ENCODE measurements around the gene NOVA2. TPM values are rescaled to one million over a fixed set of nuclear protein-coding genes. Genes with fewer than 3 reads are reported as not detected.
A peak's percentile ranks its signal among the peaks of the same experiment; 100 is the strongest.

The NOVA2 gene
- total RNA-seq, 1 donor from 2014 or later = 0.52 TPM

- H3K9ac ChIP-seq (ENCODE audit: low read depth in 1 of 3, low read length in 3 of 3) = no peak overlapping the region
- H3K9me3 ChIP-seq (ENCODE audit: control insufficient read depth in 3 of 3, low read length in 3 of 3) = no peaks in the 10 kb centered on the region
- H3K27ac ChIP-seq (ENCODE audit: low read depth, low read length) = no peak overlapping the region
- peaks cover 0 to 7% (median 2%) of the 10 kb centered on the region in 3 donors for H3K36me3 ChIP-seq (ENCODE audit: control insufficient read depth in 3 of 3, insufficient read depth in 3 of 3, low read length in 3 of 3)
- H3K4me3 ChIP-seq (ENCODE audit: low read length in 3 of 3) = no peak overlapping the region
- H3K4me1 ChIP-seq (ENCODE audit: control insufficient read depth in 3 of 3, insufficient read depth in 3 of 3, low read length in 3 of 3) = peaks cover 0 to 6% (median 4%) of the 10 kb centered on the region in 3 donors
- peaks cover 18 to 26% (median 19%) of the 10 kb centered on the region in 3 donors for H3K27me3 ChIP-seq (ENCODE audit: control insufficient read depth in 3 of 3, insufficient read depth in 3 of 3, low read length in 3 of 3)
Observed at GRCh38 chr19:46002678-46003275, 29.1 kb upstream of the NOVA2 start.

GRCh38 chr19:46000491-46001246 is 27.0 kb upstream of the NOVA2 start:
- no peak overlapping the region for H3K4me3 ChIP-seq (ENCODE audit: low read length in 3 of 3)
- no peak overlapping the region for H3K9ac ChIP-seq (ENCODE audit: low read depth in 1 of 3, low read length in 3 of 3)

GRCh38 chr19:45999653-46000121 is 26.0 kb upstream of the NOVA2 start:
- Histone ChIP-seq H3K4me3 (ENCODE audit: low read length in 3 of 3) (no peak overlapping the region), H3K9ac (ENCODE audit: low read depth in 1 of 3, low read length in 3 of 3) (no peak overlapping the region), H3K4me1 (ENCODE audit: control insufficient read depth in 3 of 3, insufficient read depth in 3 of 3, low read length in 3 of 3) (peaks cover 12 to 13% (median 13%) of the 10 kb centered on the region in 3 donors)

More at GRCh38 chr19:46000491-46001246, 27.0 kb upstream of the NOVA2 start:
- peaks cover 18 to 26% (median 19%) of the 10 kb centered on the region in 3 donors for H3K27me3 ChIP-seq (ENCODE audit: control insufficient read depth in 3 of 3, insufficient read depth in 3 of 3, low read length in 3 of 3)
- H3K9me3 ChIP-seq (ENCODE audit: control insufficient read depth in 3 of 3, low read length in 3 of 3) = no peaks in the 10 kb centered on the region
- peaks cover 6 to 11% (median 10%) of the 10 kb centered on the region in 3 donors for H3K4me1 ChIP-seq (ENCODE audit: control insufficient read depth in 3 of 3, insufficient read depth in 3 of 3, low read length in 3 of 3)
- peaks cover 7 to 15% (median 9%) of the 10 kb centered on the region in 3 donors for H3K36me3 ChIP-seq (ENCODE audit: control insufficient read depth in 3 of 3, insufficient read depth in 3 of 3, low read length in 3 of 3)
- no peak overlapping the region for H3K27ac ChIP-seq (ENCODE audit: low read depth, low read length)

GRCh38 chr19:45998834-45999233 is 25.2 kb upstream of the NOVA2 start:
- H3K9me3 ChIP-seq (ENCODE audit: control insufficient read depth in 3 of 3, low read length in 3 of 3) = no peaks in the 10 kb centered on the region
- H3K27me3 ChIP-seq (ENCODE audit: control insufficient read depth in 3 of 3, insufficient read depth in 3 of 3, low read length in 3 of 3) = peaks cover 18 to 26% (median 19%) of the 10 kb centered on the region in 3 donors
- H3K9ac ChIP-seq (ENCODE audit: low read depth in 1 of 3, low read length in 3 of 3) = no peak overlapping the region
- H3K27ac ChIP-seq (ENCODE audit: low read depth, low read length) = no peak overlapping the region
- H3K4me1 ChIP-seq (ENCODE audit: control insufficient read depth in 3 of 3, insufficient read depth in 3 of 3, low read length in 3 of 3) = peaks cover 13% of the 10 kb centered on the region in 3 donors
- no peak overlapping the region for H3K4me3 ChIP-seq (ENCODE audit: low read length in 3 of 3)
- peaks cover 7 to 15% (median 9%) of the 10 kb centered on the region in 3 donors for H3K36me3 ChIP-seq (ENCODE audit: control insufficient read depth in 3 of 3, insufficient read depth in 3 of 3, low read length in 3 of 3)

More at GRCh38 chr19:45999653-46000121, 26.0 kb upstream of the NOVA2 start:
- H3K27me3 ChIP-seq (ENCODE audit: control insufficient read depth in 3 of 3, insufficient read depth in 3 of 3, low read length in 3 of 3) = peaks cover 18 to 26% (median 19%) of the 10 kb centered on the region in 3 donors
- H3K27ac ChIP-seq (ENCODE audit: low read depth, low read length) = no peak overlapping the region
- peaks cover 7 to 15% (median 9%) of the 10 kb centered on the region in 3 donors for H3K36me3 ChIP-seq (ENCODE audit: control insufficient read depth in 3 of 3, insufficient read depth in 3 of 3, low read length in 3 of 3)
- no peaks in the 10 kb centered on the region for H3K9me3 ChIP-seq (ENCODE audit: control insufficient read depth in 3 of 3, low read length in 3 of 3)

GRCh38 chr19:45996933-45997332 is 23.3 kb upstream of the NOVA2 start:
- Histone ChIP-seq H3K9ac (ENCODE audit: low read depth in 1 of 3, low read length in 3 of 3) (no peak overlapping the region), H3K4me3 (ENCODE audit: low read length in 3 of 3) (no peak overlapping the region), H3K36me3 (ENCODE audit: control insufficient read depth in 3 of 3, insufficient read depth in 3 of 3, low read length in 3 of 3) (peaks cover 7% of the 10 kb centered on the region in 3 donors), H3K27me3 (ENCODE audit: control insufficient read depth in 3 of 3, insufficient read depth in 3 of 3, low read length in 3 of 3) (peaks cover 18 to 26% (median 19%) of the 10 kb centered on the region in 3 donors), H3K4me1 (ENCODE audit: control insufficient read depth in 3 of 3, insufficient read depth in 3 of 3, low read length in 3 of 3) (peaks cover 13% of the 10 kb centered on the region in 3 donors), H3K9me3 (ENCODE audit: control insufficient read depth in 3 of 3, low read length in 3 of 3) (no peaks in the 10 kb centered on the region), H3K27ac (ENCODE audit: low read depth, low read length) (no peak overlapping the region)

GRCh38 chr19:45995715-45996385 is 22.2 kb upstream of the NOVA2 start:
- H3K27ac ChIP-seq (ENCODE audit: low read depth, low read length) = peak overlapping the region; percentile 68
- peaks cover 13% of the 10 kb centered on the region in 3 donors for H3K4me1 ChIP-seq (ENCODE audit: control insufficient read depth in 3 of 3, insufficient read depth in 3 of 3, low read length in 3 of 3)
- peak overlapping the region; percentile 90 to 96 (median 94) for H3K9ac ChIP-seq (ENCODE audit: low read depth in 1 of 3, low read length in 3 of 3)
- H3K4me3 ChIP-seq (ENCODE audit: low read length in 3 of 3) = peak overlapping the region; percentile 88 to 91 (median 89)
- H3K36me3 ChIP-seq (ENCODE audit: control insufficient read depth in 3 of 3, insufficient read depth in 3 of 3, low read length in 3 of 3) = peaks cover 7% of the 10 kb centered on the region in 3 donors
- H3K9me3 ChIP-seq (ENCODE audit: control insufficient read depth in 3 of 3, low read length in 3 of 3) = no peaks in the 10 kb centered on the region
- peaks cover 18 to 26% (median 19%) of the 10 kb centered on the region in 3 donors for H3K27me3 ChIP-seq (ENCODE audit: control insufficient read depth in 3 of 3, insufficient read depth in 3 of 3, low read length in 3 of 3)

- Histone ChIP-seq H3K4me3 (ENCODE audit: low read length in 3 of 3) (peak within 1 kb of the TSS; percentile 88 to 91 (median 89)), H3K27ac (ENCODE audit: low read depth, low read length) (peak within 1 kb of the TSS; percentile 68)
Observed at GRCh38 chr19:45994998-45995714, 21.5 kb upstream of the NOVA2 start, which contains the start of gene CCDC61. TSS of gene CCDC61 (plus strand) at chr19:45995467. CDS start at chr19:46003019, 7,552 bp downstream.

GRCh38 chr19:45994456-45994997 is 20.9 kb upstream of the NOVA2 start:
- H3K9ac ChIP-seq (ENCODE audit: low read depth in 1 of 3, low read length in 3 of 3) = peak overlapping the region; percentile 34 to 74 (median 36)
- peaks cover 7% of the 10 kb centered on the region in 3 donors for H3K36me3 ChIP-seq (ENCODE audit: control insufficient read depth in 3 of 3, insufficient read depth in 3 of 3, low read length in 3 of 3)
- H3K27ac ChIP-seq (ENCODE audit: low read depth, low read length) = no peak overlapping the region
- peaks cover 7 to 13% (median 9%) of the 10 kb centered on the region in 3 donors for H3K4me1 ChIP-seq (ENCODE audit: control insufficient read depth in 3 of 3, insufficient read depth in 3 of 3, low read length in 3 of 3)
- H3K9me3 ChIP-seq (ENCODE audit: control insufficient read depth in 3 of 3, low read length in 3 of 3) = no peaks in the 10 kb centered on the region
- H3K27me3 ChIP-seq (ENCODE audit: control insufficient read depth in 3 of 3, insufficient read depth in 3 of 3, low read length in 3 of 3) = peaks cover 8 to 15% (median 8%) of the 10 kb centered on the region in 3 donors
- H3K4me3 ChIP-seq (ENCODE audit: low read length in 3 of 3) = peak overlapping the region; percentile 73 to 86 (median 83)

More at GRCh38 chr19:45994998-45995714, 21.5 kb upstream of the NOVA2 start, which contains the start of gene CCDC61:
- Histone ChIP-seq H3K36me3 (ENCODE audit: control insufficient read depth in 3 of 3, insufficient read depth in 3 of 3, low read length in 3 of 3) (peaks cover 7% of the 10 kb centered on the region in 3 donors), H3K4me1 (ENCODE audit: control insufficient read depth in 3 of 3, insufficient read depth in 3 of 3, low read length in 3 of 3) (peaks cover 9 to 13% (median 10%) of the 10 kb centered on the region in 3 donors), H3K27me3 (ENCODE audit: control insufficient read depth in 3 of 3, insufficient read depth in 3 of 3, low read length in 3 of 3) (peaks cover 14 to 19% (median 14%) of the 10 kb centered on the region in 3 donors), H3K9me3 (ENCODE audit: control insufficient read depth in 3 of 3, low read length in 3 of 3) (no peaks in the 10 kb centered on the region), H3K9ac (ENCODE audit: low read depth in 1 of 3, low read length in 3 of 3) (peak within 1 kb of the TSS; percentile 90 to 96 (median 94))
